HEK293T (cell line): ENCODE measurements around the gene ANO10.

Source experiments
- ARNT ChIP-seq: fragments of 450-650 bp; IDR thresholded peaks from 2 replicates; pipeline ENCODE4 v1.6.1; 2017; ENCODE audit warnings: mild to moderate bottlenecking
- BHLHE40 ChIP-seq: fragments of 450-650 bp; IDR thresholded peaks from 2 replicates; pipeline ENCODE4 v1.6.1; 2016; ENCODE audit warnings: mild to moderate bottlenecking, moderate library complexity, borderline replicate concordance
- CTBP1 ChIP-seq: fragments of 450-650 bp; IDR thresholded peaks from 2 replicates; pipeline ENCODE4 v1.6.1; 2016; ENCODE audit warnings: borderline replicate concordance
- ELF4 ChIP-seq: fragments of 450-650 bp; IDR thresholded peaks from 2 replicates; pipeline ENCODE4 v1.6.1; 2017; ENCODE audit warnings: antibody characterized with exemption
- FOXA1 ChIP-seq: fragments of 450-650 bp; IDR thresholded peaks from 2 replicates; pipeline ENCODE4 v1.6.1; 2016; ENCODE audit warnings: mild to moderate bottlenecking
- FOXK2 ChIP-seq: fragments of 450-650 bp; IDR thresholded peaks from 2 replicates; pipeline ENCODE4 v1.6.1; 2016; ENCODE audit warnings: mild to moderate bottlenecking
- FOXM1 ChIP-seq: fragments of 450-650 bp; IDR thresholded peaks from 2 replicates; pipeline ENCODE4 v1.6.1; 2017; ENCODE audit warnings: mild to moderate bottlenecking, borderline replicate concordance
- HDGF ChIP-seq: fragments of 450-650 bp; IDR thresholded peaks from 2 replicates; pipeline ENCODE4 v1.6.1; 2017; ENCODE audit warnings: antibody characterized with exemption, borderline replicate concordance
- L3MBTL2 ChIP-seq: fragments of 450-650 bp; conservative IDR thresholded peaks from 2 replicates; pipeline ENCODE4 v1.6.1; 2016; ENCODE audit warnings: mild to moderate bottlenecking
- NFRKB ChIP-seq: fragments of 450-650 bp; IDR thresholded peaks from 2 replicates; pipeline ENCODE4 v1.6.1; 2016; ENCODE audit warnings: mild to moderate bottlenecking, moderate library complexity
- SP1 ChIP-seq: fragments of 450-650 bp; IDR thresholded peaks from 2 replicates; pipeline ENCODE4 v1.6.1; 2017
- SUZ12 ChIP-seq: fragments of 450-650 bp; IDR thresholded peaks from 2 replicates; pipeline ENCODE4 v1.6.1; 2016; ENCODE audit warnings: mild to moderate bottlenecking
- TARDBP ChIP-seq: fragments of 450-650 bp; IDR thresholded peaks from 2 replicates; pipeline ENCODE4 v1.6.1; 2016
- TF ChIP-seq, protein P1 (sequence below): fragments of 450-650 bp; IDR thresholded peaks from 2 replicates; pipeline ENCODE4 v1.6.1; 2016

DNA sequence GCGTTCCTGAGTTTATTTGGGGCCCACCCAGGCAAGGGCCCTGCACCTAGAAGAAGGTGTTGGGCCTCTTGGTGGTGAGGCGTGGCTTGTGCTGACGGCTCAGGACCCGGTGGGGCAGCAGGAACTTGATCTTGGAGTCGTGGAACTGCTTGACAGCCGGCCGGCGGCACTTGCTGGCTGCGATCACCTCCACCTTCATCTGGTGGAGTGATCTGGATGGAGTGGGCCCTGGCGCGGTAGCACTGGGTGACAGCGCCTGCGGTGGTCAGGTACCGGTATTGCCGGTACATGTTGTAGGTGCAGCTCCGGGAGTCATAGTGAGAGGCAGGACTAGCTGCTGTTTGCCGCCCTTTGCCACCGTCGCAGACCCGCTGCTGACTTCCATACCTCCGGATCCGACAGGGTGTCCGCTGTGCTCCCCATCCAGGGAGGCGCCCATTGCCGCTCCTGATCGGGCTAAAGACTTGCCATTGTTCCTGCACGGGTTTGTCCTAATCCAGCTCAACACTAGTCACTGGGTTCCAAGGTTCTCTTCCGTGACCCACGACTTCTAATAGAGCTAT, 136.8 kb downstream of the ANO10 start:
- TF ChIP-seq NFRKB: no peak
- TF ChIP-seq BHLHE40: no peak
- no peak for TF ChIP-seq L3MBTL2
- TF ChIP-seq TARDBP: no peak
- no peak for TF ChIP-seq SP1
- no peak for TF ChIP-seq ARNT
- no peak for TF ChIP-seq SUZ12
- no peak for TF ChIP-seq CTBP1
- no peak for TF ChIP-seq FOXM1
- TF ChIP-seq FOXA1: no peak
- no peak for TF ChIP-seq FOXK2
- no peak for TF ChIP-seq HDGF
- no peak for TF ChIP-seq ELF4
- TF ChIP-seq, protein P1, sequence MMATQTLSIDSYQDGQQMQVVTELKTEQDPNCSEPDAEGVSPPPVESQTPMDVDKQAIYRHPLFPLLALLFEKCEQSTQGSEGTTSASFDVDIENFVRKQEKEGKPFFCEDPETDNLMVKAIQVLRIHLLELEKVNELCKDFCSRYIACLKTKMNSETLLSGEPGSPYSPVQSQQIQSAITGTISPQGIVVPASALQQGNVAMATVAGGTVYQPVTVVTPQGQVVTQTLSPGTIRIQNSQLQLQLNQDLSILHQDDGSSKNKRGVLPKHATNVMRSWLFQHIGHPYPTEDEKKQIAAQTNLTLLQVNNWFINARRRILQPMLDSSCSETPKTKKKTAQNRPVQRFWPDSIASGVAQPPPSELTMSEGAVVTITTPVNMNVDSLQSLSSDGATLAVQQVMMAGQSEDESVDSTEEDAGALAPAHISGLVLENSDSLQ: no peak
